22Rv1 (cell line): ENCODE data around the gene KIF15.
A peak's percentile ranks its signal among the peaks of the same experiment; 100 is the strongest.

ENCODE experiments used
- H3K27ac ChIP-seq: fragments of 450-650 bp; 2 replicates; pipeline ENCODE4 v1.5.1; 2017
- ZFX ChIP-seq: fragments of 450-650 bp; IDR thresholded peaks from 2 replicates; pipeline ENCODE4 v1.6.1; 2017; ENCODE audit warnings: antibody characterized with exemption, borderline replicate concordance
- TF ChIP-seq, protein P1 (sequence below): fragments of 450-650 bp; IDR thresholded peaks from 2 replicates; pipeline ENCODE4 v1.5.1; 2017; ENCODE audit warnings: mild to moderate bottlenecking

Gene KIF15

DNA sequence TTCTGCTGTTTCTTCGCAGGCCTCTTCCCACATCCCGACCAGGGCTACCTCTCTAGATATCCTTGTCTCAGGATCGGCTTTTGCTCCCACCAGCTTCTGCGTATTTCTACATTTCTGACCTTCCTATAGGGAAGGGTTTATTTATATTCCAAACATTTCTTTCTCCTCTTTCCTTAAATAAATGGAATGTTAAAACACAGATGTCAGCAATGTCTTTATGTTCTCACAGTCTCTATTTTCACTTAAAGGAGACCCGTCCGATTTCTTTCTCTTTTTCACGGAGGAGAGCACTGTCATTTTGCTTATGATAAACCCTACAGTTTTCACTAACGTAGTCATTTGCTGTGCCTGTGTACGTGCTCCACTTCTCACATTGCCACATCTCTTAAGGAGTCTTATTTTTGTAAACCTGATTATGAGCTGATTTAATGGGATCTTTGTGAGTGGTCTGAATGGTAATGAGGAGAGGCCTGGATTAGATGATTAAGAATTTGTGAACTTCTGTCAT lies 630 bp downstream of the KIF15 start:
- TF ChIP-seq ZFX, result no peak
- TF ChIP-seq, protein P1, sequence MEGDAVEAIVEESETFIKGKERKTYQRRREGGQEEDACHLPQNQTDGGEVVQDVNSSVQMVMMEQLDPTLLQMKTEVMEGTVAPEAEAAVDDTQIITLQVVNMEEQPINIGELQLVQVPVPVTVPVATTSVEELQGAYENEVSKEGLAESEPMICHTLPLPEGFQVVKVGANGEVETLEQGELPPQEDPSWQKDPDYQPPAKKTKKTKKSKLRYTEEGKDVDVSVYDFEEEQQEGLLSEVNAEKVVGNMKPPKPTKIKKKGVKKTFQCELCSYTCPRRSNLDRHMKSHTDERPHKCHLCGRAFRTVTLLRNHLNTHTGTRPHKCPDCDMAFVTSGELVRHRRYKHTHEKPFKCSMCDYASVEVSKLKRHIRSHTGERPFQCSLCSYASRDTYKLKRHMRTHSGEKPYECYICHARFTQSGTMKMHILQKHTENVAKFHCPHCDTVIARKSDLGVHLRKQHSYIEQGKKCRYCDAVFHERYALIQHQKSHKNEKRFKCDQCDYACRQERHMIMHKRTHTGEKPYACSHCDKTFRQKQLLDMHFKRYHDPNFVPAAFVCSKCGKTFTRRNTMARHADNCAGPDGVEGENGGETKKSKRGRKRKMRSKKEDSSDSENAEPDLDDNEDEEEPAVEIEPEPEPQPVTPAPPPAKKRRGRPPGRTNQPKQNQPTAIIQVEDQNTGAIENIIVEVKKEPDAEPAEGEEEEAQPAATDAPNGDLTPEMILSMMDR, result no peak
- peak overlapping the region; percentile 89 for H3K27ac ChIP-seq

DNA sequence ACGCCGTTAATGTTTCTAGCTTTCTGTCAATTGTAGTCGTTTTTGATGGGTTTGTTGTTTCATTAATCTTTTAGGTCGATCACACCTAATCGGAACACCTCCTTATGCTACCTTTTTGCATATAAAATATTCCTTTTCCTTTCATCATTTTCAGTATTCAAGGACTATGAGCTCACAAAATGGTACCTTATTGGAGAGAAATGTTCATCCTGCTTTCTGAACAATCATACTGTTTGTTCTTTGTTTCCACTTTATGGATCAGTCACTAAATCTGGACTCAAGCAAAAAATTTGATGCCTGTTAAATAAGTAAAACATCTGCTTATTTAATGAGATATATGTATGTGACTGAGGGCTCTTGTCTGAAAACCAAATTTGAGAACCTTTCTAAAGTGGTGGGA lies 1.1 kb downstream of the KIF15 start:
- H3K27ac ChIP-seq, result peak overlapping the region; percentile 89
- TF ChIP-seq, protein P1, result no peak
- no peak for TF ChIP-seq ZFX

DNA sequence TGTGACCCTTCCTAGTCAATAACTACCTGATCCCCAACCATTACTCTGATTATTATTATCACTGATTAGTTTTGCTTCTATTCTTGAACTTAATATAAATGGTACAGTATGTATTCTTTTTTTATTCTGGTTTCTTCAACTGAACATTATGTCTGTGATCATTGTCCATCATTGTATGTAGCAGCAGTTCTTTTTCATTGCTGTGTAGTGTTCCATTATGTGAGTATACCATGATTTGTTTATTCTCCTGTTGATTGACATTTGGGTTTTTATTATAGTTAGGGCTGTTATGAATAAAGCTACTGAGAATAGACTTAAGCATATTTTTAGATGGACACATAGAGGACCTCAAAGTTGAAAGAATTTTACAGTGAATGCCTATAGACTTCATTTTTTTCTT lies 2.7 kb downstream of the KIF15 start:
- TF ChIP-seq ZFX, result no peak
- TF ChIP-seq, protein P1, result no peak
- no peak overlapping the region for H3K27ac ChIP-seq

DNA sequence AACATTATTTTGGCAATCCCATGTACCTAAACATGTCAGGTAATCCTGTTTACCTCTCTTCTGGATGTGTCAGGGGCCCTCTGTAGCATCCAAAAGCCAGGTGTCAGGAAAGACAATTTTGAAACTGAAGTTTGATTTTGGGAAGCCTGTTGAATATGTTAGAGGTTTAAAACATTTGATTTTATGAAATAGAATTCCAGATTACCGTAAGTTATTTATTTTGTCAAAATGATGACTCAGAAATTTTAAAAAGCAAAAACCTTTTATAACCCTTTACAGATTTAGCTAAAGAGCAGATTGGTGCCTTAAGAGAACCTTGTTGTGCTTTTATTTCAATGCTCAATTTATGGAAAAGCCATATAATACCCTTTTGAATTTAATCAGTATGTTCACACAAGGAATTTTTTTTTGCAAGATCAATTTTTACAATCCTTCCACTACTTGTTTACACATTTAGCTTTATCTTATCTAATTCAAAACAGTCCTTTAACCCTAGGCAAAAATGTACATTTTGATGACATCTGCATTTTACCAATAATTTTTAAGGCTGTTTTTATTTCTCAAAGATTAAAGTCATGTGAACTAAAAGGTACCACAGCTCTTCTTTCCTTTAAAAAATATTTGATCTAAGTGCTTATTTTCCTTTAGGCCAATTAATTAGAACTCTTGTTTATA lies 10.0 kb downstream of the KIF15 start:
- H3K27ac ChIP-seq, result no peak overlapping the region
- TF ChIP-seq ZFX, result no peak
- TF ChIP-seq, protein P1, result no peak

DNA sequence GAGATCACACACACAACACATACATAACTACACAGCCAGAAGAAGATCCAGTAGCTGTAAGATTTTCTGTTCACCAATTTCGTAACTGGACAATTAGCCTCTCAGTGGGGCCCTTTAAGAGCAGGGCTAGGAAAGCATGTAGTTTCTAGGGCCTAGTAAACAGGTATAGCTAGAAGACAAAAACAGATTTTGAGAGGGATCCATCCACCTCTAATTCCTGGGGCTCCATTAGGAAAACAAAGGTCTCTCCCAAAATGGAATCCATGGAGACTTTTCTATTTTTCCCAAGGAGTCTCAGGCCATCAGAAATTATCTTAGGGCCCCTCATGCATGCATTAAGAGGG lies 10.5 kb downstream of the KIF15 start:
- no peak overlapping the region for H3K27ac ChIP-seq
- TF ChIP-seq, protein P1, result no peak
- no peak for TF ChIP-seq ZFX

DNA sequence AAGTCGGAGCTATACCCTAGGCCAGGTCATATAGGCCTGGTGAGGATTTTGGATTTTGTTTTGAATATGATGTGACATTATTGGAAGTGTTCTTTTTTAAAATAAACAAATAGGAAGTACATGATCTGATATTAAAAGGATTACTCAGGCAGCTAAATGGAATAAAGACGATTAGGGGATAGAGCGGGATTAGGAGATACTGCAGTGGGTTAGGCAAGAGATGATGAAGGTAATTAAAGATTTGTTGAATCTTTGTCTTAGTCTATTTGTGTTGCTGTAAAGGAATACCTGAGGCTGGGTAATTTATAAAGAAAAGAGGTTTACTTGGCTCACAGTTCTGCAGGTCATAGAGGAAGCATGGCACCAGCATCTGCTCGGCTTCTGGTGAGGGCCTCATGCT lies 21.3 kb downstream of the KIF15 start:
- no peak overlapping the region for H3K27ac ChIP-seq
- TF ChIP-seq ZFX, result no peak
- TF ChIP-seq, protein P1, result no peak

DNA sequence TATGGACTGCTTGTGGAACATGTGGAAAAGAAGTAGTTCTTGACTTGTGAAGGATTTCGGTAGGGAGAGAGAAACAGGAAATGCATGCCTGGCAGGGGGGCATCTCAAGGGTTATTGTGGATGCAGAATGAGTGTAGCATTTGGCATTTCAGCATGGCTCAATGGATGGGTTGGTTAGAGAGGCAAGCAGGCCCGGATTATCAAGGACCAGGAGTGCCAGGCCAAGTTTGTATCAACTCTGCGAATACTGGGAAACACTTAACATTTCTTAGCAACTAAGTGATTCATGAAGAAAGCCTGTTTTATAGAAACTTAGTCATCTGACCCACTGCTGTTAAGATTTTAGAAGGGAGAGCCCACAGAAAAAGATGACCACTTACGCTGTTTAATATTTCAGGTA lies 33.6 kb downstream of the KIF15 start:
- H3K27ac ChIP-seq, result no peak overlapping the region
- no peak for TF ChIP-seq ZFX
- TF ChIP-seq, protein P1, result no peak
